ENCODE measurements around the gene RALY.
A peak's percentile ranks its signal among the peaks of the same experiment; 100 is the strongest.

RALY gene

DNA sequence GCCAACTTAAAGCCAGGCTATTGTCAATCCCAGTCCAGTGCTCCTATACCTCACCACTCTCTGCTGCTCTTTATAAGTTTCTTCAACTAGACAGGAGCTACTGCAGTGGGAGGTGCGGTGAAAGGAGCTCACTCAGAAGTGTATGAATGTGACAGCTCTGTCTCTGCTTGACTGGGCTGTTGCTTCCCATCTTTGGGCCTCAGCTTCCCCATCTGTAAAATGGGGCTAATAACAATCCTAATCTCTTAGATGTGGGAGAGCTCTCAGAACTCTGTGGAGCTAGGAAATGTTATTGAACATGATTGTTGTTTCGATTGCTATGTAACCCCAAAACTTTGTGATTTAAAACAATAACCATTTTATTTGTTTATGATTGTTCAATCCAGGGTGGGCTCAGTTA is 8.4 kb upstream of the RALY start:
- TF ChIP-seq, protein P1, sequence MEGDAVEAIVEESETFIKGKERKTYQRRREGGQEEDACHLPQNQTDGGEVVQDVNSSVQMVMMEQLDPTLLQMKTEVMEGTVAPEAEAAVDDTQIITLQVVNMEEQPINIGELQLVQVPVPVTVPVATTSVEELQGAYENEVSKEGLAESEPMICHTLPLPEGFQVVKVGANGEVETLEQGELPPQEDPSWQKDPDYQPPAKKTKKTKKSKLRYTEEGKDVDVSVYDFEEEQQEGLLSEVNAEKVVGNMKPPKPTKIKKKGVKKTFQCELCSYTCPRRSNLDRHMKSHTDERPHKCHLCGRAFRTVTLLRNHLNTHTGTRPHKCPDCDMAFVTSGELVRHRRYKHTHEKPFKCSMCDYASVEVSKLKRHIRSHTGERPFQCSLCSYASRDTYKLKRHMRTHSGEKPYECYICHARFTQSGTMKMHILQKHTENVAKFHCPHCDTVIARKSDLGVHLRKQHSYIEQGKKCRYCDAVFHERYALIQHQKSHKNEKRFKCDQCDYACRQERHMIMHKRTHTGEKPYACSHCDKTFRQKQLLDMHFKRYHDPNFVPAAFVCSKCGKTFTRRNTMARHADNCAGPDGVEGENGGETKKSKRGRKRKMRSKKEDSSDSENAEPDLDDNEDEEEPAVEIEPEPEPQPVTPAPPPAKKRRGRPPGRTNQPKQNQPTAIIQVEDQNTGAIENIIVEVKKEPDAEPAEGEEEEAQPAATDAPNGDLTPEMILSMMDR (IDR thresholded peaks at IDR 0.05; ENCODE audit: insufficient read depth, low read depth, low read length, missing control alignments): no peak
- DNase-seq (ENCODE audit: low read depth): no peak
- H3K4me3 ChIP-seq (ENCODE audit: low read depth, low read length): no peak overlapping the region

DNA sequence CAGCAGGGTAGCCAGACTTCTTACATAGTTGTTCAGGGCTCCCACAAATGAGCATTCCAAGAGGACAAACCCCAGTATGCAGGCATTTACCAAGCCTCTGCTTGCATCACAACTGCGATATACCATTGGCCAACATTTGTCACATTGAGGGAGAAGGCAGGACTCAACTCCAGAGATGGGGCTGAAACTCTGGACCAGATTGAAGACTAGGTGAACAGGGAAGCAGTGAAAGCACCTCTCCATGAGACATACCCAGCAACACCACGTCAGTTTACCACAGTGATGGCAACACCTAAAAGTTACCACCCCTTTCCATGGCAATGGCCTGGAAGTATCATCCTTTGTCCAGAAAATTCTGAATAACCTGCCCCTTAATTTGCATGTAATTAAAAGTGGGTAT is 7.9 kb upstream of the RALY start:
- TF ChIP-seq, protein P1 (IDR thresholded peaks at IDR 0.05; ENCODE audit: insufficient read depth, low read depth, low read length, missing control alignments): no peak
- no peak for DNase-seq (ENCODE audit: low read depth)
- no peak overlapping the region for H3K4me3 ChIP-seq (ENCODE audit: low read depth, low read length)

DNA sequence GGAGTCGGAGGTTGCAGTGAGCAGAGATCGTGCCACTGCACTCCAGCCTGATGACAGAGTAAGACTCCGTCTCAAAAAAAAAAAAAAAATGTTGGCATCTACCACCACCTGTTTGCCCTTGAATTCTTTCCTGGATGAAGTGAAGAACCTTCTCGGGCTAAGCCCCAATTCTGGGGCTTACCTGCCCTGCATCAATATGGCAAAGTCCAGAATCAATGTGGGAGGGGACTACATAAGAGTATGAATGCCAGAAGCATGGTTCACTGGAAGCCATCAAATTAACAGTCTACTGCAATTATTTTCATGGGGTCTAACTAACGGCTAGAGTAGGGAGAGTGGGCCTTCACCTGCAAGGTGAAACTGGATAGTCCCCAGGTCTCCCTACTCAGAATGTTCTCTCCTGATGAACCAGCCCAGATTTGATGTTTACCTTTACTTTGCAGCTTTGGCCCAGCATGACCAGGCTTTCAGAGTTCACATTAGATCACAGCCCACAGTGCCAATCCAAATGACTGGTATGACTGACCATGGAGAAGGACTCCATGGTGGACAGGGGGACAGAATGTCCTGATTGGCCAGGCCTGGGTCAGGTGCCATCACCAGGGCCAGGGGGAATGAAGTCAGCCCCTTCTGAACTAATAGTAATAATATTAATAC is 7.0 kb upstream of the RALY start:
- DNase-seq (ENCODE audit: low read depth): no peak
- TF ChIP-seq, protein P1 (IDR thresholded peaks at IDR 0.05; ENCODE audit: insufficient read depth, low read depth, low read length, missing control alignments): no peak
- H3K4me3 ChIP-seq (ENCODE audit: low read depth, low read length): no peak overlapping the region

GRCh38 chr20:33990075-33990474 is 3.6 kb upstream of the RALY start:
- no peak overlapping the region for H3K4me3 ChIP-seq (ENCODE audit: low read depth, low read length)
- DNase-seq (ENCODE audit: low read depth): no peak
- TF ChIP-seq, protein P1 (IDR thresholded peaks at IDR 0.05; ENCODE audit: insufficient read depth, low read depth, low read length, missing control alignments): no peak

DNA sequence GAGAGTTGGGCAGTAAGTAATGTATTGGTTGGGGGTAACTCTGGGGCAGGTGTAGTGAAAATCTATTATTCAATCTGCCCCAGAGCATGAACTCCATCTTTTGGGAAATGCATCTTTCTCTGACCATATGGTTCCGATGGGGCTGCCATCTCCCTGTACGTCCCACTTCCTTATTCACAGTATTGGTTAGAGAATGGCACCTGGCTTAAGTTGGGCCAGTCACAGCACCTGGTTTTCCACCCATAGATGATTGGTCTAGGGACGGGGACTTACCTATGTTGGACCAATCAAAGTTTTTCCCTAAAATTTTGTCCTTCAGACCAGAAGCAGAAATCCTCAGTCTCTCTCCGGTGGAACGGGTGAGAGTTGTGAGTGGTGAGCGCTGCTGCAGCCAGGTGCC is 2.2 kb upstream of the RALY start:
- peak overlapping the region; percentile 78 for H3K4me3 ChIP-seq (ENCODE audit: low read depth, low read length)
- peak; percentile 21 for DNase-seq (ENCODE audit: low read depth)
- TF ChIP-seq, protein P1 (IDR thresholded peaks at IDR 0.05; ENCODE audit: insufficient read depth, low read depth, low read length, missing control alignments): no peak

DNA sequence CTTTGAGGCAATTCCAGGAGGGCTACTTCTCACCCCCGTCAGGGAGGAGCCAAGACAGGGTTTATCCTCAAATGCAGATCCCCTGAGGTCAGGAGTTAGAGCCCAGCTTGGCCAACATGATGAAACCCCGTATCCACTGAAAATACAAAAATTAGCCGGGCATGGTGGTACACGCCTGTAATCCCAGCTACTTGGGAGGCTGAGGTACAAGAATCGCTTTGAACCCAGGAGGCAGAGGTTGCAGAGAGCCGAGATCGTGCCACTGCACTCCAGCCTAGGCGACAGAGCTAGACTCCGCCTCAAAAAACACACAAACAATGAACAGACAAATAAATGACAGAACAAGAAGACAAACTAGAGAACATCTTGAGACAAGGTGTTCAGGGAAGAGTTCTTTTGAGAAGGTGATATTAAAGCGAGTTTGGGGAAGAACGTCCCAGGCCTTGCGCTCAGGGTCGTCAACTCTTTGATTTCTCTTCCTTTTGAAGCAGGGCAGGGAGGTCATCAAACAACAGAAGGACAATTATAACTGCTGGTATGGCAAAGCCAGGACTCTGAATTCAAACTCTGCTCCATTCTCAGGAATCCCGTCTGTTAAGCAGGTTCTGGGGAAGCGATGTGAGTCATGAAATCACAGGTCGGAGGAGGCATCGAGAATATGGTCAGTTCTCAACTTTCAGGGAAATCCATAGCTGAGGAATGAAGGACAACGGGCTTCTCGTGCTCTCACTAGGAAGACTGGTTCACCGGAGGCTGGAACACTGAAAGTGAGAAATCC is 1.4 kb upstream of the RALY start:
- no peak for DNase-seq (ENCODE audit: low read depth)
- TF ChIP-seq, protein P1 (IDR thresholded peaks at IDR 0.05; ENCODE audit: insufficient read depth, low read depth, low read length, missing control alignments): no peak
- peak overlapping the region; percentile 78 for H3K4me3 ChIP-seq (ENCODE audit: low read depth, low read length)
